ENCODE measurements around the gene RRP12. TPM values are rescaled to one million over a fixed set of nuclear protein-coding genes. Genes with fewer than 3 reads are reported as not detected.

Gene RRP12
- total RNA-seq, 1 donor from 2014 or later, result 40.1 TPM

DNA sequence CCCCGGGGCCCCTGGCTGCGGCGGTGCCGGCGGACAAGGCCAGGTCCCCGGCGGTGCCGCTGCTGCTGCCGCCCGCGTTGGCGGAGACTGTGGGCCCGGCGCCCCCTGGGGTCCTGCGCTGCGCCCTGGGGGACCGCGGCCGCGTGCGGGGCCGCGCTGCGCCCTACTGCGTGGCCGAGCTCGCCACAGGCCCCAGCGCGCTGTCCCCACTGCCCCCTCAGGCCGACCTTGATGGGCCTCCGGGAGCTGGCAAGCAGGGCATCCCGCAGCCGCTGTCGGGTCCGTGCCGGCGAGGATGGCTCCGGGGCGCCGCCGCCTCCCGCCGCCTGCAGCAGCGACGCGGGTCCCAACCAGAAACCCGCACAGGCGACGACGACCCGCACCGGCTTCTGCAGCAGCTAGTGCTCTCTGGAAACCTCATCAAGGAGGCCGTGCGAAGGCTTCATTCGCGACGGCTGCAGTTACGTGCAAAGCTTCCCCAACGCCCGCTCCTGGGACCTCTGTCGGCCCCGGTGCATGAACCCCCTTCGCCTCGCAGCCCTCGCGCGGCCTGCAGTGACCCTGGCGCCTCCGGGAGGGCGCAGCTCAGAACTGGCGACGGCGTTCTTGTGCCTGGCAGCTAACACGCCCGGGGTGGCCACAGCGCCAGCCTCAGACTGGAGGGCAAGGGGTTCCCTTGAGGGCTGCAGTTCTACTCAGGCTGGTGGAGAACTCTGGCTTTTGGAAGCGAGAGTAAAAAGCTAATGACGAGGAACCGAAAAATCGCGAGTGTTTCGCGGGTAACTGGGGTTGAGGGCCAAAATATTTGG lies 81.3 kb downstream of the RRP12 start:
- intact Hi-C loops (cut with micrococcal nuclease), result loop anchor here (1.0 kb wide), 3 partner anchors 14 to 178 kb away; partner anchors contain the start of genes ARHGAP19, FRAT2, MMS19 and UBTD1

DNA sequence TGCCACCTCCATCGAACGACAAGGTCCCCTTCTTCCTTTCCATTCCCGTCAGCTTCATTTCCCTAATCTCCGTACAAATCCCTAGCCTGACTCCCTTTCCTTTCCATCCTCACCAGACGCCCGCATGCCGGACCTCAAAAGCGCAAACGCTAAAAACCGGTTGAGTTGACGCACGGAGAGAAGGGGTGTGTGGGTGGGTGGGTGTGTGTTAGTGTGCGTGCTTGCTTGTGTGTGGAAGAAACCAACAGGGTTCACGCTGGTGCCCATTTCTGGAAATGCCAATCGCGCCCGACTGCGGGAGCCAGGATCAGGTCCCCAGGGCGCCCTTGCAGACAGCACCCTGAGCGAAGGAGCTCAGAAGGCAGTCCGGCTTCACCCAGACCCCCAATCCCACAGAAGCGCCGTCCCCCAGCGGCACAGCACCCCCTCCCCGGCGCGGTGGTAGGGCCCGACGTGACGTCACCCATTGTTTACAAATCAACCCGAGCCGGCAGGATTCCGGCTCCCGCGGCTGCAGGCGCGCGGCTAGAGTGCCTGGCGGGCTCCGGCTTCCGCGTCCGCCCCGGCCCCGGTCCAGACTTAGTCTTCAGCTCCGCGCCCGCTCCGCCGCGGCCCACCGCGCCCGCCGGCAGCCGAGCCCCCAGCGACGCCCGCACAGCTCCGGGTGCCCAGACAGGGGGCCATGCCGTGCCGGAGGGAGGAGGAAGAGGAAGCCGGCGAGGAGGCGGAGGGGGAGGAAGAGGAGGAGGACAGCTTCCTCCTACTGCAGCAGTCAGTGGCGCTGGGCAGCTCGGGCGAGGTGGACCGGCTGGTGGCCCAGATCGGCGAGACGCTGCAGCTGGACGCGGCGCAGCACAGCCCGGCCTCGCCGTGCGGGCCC lies 82.1 kb downstream of the RRP12 start, which contains the start of gene FRAT1:
FRAT1 (plus strand) TSS at position 500 of the 880 bp plus-strand sequence; CDS start at position 683, 183 bp downstream.
- intact Hi-C loops (cut with micrococcal nuclease), result loop anchor here (1.0 kb wide), 3 partner anchors 15 to 179 kb away; partner anchors contain the start of genes ARHGAP19, FRAT2, MMS19 and UBTD1

DNA sequence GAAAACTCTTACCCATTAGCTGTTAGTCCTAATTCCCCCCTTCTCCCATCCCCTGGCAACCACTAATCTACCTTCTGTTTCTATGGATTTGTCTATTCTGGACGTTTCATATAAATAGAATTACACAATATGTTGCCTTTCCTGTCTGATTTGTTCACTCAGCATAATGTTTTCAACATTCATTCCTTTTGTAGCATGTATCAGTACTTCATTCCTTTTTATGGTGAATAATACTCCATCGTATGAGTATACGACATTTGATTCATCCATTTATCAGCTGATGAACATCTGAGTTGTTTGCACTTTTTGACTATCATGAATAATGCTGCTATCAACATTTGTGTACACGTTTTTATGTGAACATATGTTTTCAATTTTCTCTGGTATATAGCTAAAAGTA lies 86.5 kb downstream of the RRP12 start:
- intact Hi-C loops (cut with micrococcal nuclease), result no loop called here

DNA sequence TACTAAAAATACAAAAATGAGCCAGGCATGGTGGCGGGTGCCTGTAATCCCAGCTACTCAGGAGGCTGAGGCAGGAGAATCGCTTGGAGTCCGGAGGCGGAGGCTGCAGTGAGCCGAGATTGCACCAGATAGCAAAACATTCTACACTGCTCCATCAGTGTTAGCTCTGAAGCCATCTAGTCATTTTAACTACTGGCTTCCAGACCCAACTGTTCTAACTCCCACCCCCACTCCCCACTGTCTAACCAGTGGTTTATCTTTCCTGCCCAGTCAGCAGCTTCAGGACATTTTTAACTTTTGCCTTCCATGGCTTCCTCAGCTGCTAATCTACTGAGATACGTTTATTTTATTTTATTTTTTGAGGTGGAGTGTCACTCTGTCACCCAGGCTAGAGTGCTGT lies 88.2 kb downstream of the RRP12 start:
- intact Hi-C loops (cut with micrococcal nuclease), result no loop called here

DNA sequence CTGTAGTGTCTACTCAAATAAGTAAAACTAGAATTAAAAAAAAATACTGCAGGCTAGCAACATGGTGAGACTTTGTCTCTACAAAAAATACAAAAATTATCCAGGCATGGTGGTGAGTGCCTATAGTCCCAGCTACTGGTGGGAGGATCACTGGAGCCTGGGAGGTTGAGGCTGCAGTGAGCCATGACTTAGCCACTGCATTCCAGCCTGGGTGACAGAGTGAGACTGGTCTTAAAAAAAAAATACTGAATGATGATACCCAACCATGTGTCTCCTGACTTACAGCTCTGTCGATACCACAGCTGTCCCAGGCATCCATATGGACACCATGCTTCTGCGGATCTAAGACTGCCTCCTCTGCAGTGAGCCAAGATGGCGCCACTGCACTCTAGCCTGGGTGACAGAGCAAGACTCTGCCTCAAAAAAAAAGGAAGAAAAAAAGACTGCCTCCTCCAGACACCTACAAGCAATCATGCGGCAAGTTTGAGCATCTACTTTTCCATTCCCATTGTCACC lies 90.0 kb downstream of the RRP12 start:
- intact Hi-C loops (cut with micrococcal nuclease), result no loop called here

DNA sequence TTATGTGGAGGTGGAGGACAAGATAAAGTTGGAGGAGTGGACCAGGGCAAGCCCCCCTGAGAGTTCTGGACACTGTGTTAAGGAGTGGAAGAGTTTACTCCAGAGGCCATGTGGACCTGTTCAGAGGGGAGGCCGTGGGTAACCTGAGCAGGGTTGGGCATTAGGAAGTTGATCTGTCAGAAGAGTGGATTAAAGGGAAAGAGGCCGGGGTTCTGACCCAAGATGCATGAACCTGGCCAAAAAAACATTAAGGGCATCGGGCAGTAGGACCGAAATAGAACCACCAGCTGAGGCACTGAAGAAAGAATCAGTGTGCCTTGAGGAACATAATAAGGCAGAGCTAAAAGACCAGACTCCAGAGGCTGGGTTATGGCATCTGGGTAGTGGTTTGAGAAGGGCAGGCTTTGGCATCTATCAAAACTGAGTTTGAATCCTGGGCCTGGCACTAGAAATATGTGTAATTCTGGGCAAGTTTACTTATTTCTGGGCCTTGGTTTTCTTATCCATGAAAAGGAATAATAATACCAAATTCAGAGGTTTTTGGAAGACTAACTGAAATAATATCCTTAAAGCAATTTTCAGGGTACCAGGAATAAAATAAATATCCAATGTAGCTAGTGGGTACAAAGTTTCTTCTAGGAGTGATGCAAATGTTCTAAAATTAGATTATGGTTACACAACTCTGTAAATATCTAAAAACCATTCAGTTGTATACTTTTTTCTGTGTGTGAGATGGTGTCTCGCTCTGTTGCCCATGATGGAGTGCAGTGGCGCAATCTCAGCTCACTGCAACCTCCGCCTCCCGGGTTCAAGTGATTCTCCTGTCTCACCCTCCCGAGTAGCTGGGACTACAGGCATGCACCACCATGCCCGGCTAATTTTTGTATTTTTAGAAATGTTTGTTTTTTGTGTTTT lies 93.0 kb downstream of the RRP12 start:
- intact Hi-C loops (cut with micrococcal nuclease), result no loop called here

DNA sequence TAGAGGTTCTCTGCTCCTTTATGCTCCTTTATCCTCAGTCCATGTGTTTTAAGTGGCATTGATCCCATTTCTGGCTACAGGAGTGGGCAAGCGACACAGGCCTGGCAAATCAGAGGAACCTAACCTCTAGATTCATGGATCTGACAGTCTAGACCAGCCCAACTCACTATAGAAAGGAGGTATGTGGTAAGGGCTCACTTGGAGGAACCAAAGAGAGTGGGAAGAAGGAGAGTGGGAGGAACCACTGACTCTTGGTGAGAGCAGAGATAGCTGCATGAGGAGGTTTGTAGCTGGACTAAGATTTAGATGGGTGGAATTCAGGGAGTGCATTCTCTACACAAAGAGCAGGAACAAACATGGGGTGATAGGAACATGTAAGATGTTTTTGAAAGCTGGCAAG lies 93.7 kb downstream of the RRP12 start:
- intact Hi-C loops (cut with micrococcal nuclease), result no loop called here

Other genes with a start within 250 kb of the RRP12 start
- 0.59 and 0.77 TPM in 2 replicates for gene SLIT1, start 215.4 kb downstream of the RRP12 start, total RNA-seq
- gene ARHGAP19, start 108.7 kb downstream of the RRP12 start, total RNA-seq, result 38.0 and 41.3 TPM in 2 replicates
- 4.1 and 5.0 TPM in 2 replicates for gene FRAT1, start 82.1 kb downstream of the RRP12 start, total RNA-seq
- 9.0 and 10.4 TPM in 2 replicates for gene FRAT2, start 66.6 kb downstream of the RRP12 start, total RNA-seq
- gene PGAM1, start 24.9 kb upstream of the RRP12 start, total RNA-seq, result 485 and 486 TPM in 2 replicates
- gene EXOSC1, start 44.7 kb upstream of the RRP12 start, total RNA-seq, result 53.9 and 55.1 TPM in 2 replicates
- 42.3 and 42.4 TPM in 2 replicates for gene ZDHHC16, start 44.8 kb upstream of the RRP12 start, total RNA-seq
- 70.2 and 73.2 TPM in 2 replicates for gene MMS19, start 97.1 kb upstream of the RRP12 start, total RNA-seq
- gene UBTD1, start 97.6 kb upstream of the RRP12 start, total RNA-seq, result 0.61 and 0.77 TPM in 2 replicates
- gene ANKRD2, start 171.4 kb upstream of the RRP12 start, total RNA-seq, result 0.36 and 0.52 TPM in 2 replicates
- gene HOGA1, start 183.0 kb upstream of the RRP12 start, total RNA-seq, result not detected in 2 replicates
- not detected in 2 replicates for gene C10orf62, start 188.4 kb upstream of the RRP12 start, total RNA-seq
- 1.2 and 1.3 TPM in 2 replicates for gene MORN4, start 232.2 kb upstream of the RRP12 start, total RNA-seq
- gene PI4K2A, start 239.3 kb upstream of the RRP12 start, total RNA-seq, result 10.9 and 11.9 TPM in 2 replicates